LoVo (cell line): Measurements from ENCODE around the gene CYRIA.

Source experiments
- DNase-seq: peaks from one replicate; pipeline ENCODE4 v3.0.0-alpha.2; 2016; ENCODE audit warnings: low spot score

CYRIA gene

GRCh38 chr2:16666449-16666801 is 791 bp upstream of the CYRIA start:
- DNase-seq: no peak

- no peak for DNase-seq
These were observed 556 bp downstream of the CYRIA start for GRCh38 chr2:16664809-16665747.

- no peak for DNase-seq
These were observed 1.4 kb downstream of the CYRIA start for GRCh38 chr2:16664052-16664731.

- no peak for DNase-seq
These were observed 2.3 kb downstream of the CYRIA start for GRCh38 chr2:16663121-16663905.

- no peak for DNase-seq
These were observed 3.4 kb downstream of the CYRIA start for GRCh38 chr2:16661936-16662839.

GRCh38 chr2:16661526-16661925 is 4.1 kb downstream of the CYRIA start:
- no peak for DNase-seq

GRCh38 chr2:16660556-16660955 is 5.1 kb downstream of the CYRIA start:
- no peak for DNase-seq

GRCh38 chr2:16660114-16660513 is 5.5 kb downstream of the CYRIA start:
- no peak for DNase-seq

GRCh38 chr2:16658076-16658739 is 7.4 kb downstream of the CYRIA start:
- no peak for DNase-seq

- DNase-seq: no peak
These were observed 8.0 kb downstream of the CYRIA start for GRCh38 chr2:16657671-16658070.

- no peak for DNase-seq
These were observed 8.7 kb downstream of the CYRIA start for GRCh38 chr2:16656784-16657391.

- DNase-seq: no peak
These were observed 9.6 kb downstream of the CYRIA start for GRCh38 chr2:16655905-16656642.

GRCh38 chr2:16655445-16655837 is 10.2 kb downstream of the CYRIA start:
- no peak for DNase-seq

GRCh38 chr2:16654833-16655444 is 10.7 kb downstream of the CYRIA start:
- no peak for DNase-seq

- DNase-seq: no peak
These were observed 11.8 kb downstream of the CYRIA start for GRCh38 chr2:16653799-16654198.

GRCh38 chr2:16653083-16653375 is 12.6 kb downstream of the CYRIA start:
- DNase-seq: no peak

GRCh38 chr2:16652296-16653082 is 13.1 kb downstream of the CYRIA start:
- DNase-seq: no peak

GRCh38 chr2:16650287-16651249 is 15.1 kb downstream of the CYRIA start:
- no peak for DNase-seq
